Activated B cell treated with CpG ODN at 0.5 μM for 24 hours (primary cell): ENCODE data around the gene ACCS. TPM values are rescaled to one million over a fixed set of nuclear protein-coding genes. Genes with fewer than 3 reads are reported as not detected.

Experiments
- ATAC-seq: fragments of 200-7000 bp; cut with Tn5 transposase; one replicate; pipeline ENCODE4 v1.10.0; 2021; ENCODE audit warnings: low read depth, mild to moderate bottlenecking, moderate library complexity
- CTCF ChIA-PET: fragments of 350-600 bp; sonication (Branson Sonifier 250); formaldehyde crosslinking; loops from one replicate; lab custom pipeline; 2021; ENCODE audit warnings: antibody characterized with exemption; lab: Charles Lee
- POLR2A ChIA-PET: fragments of 350-600 bp; sonication (Branson Sonifier 250); formaldehyde crosslinking; loops from one replicate; lab custom pipeline; 2021; ENCODE audit warnings: antibody characterized with exemption; lab: Charles Lee
- DNase-seq: peaks from one replicate; pipeline ENCODE4 v3.0.0; 2022
- H3K27ac Mint-ChIP-seq: one replicate; pipeline ENCODE4 v1.8.0; 2020; ENCODE audit warnings: mixed read lengths
- H3K27me3 Mint-ChIP-seq: one replicate; pipeline ENCODE4 v1.8.0; 2021; ENCODE audit warnings: mixed read lengths
- H3K36me3 Mint-ChIP-seq: one replicate; pipeline ENCODE4 v1.8.0; 2021; ENCODE audit warnings: low read depth, mixed read lengths
- H3K4me1 Mint-ChIP-seq: one replicate; pipeline ENCODE4 v1.8.0; 2021; ENCODE audit warnings: mixed read lengths
- H3K4me3 Mint-ChIP-seq: one replicate; pipeline ENCODE4 v1.8.0; 2020; ENCODE audit warnings: mild to moderate bottlenecking, mixed read lengths
- H3K9me3 Mint-ChIP-seq: one replicate; pipeline ENCODE4 v1.8.0; 2020; ENCODE audit warnings: mixed read lengths
- intact Hi-C: fragments of 100-400 bp; cut with micrococcal nuclease; formaldehyde crosslinking; loops from one replicate; pipeline ENCODE4 v1.15.1; 2024
- total RNA-seq: library from RNA; stranded (reverse); gene quantifications from 2 replicates; pipeline ENCODE4 v1.2.3, GENCODE V29; 2022
- TF ChIP-seq, protein P1 (sequence below): fragments of 200-600 bp; IDR thresholded peaks from one replicate; pipeline ENCODE4 v1.8.0; 2022; ENCODE audit warnings: antibody characterized with exemption, mild to moderate bottlenecking

ACCS gene
- total RNA-seq, 1 donor from 2014 or later, result 27.0 TPM

GRCh38 chr11:44051171-44051570, 14.9 kb upstream of the ACCS start:
- no peak overlapping the region for H3K4me3 Mint-ChIP-seq
- no peaks in the 10 kb centered on the region for H3K4me1 Mint-ChIP-seq
- TF ChIP-seq, protein P1, sequence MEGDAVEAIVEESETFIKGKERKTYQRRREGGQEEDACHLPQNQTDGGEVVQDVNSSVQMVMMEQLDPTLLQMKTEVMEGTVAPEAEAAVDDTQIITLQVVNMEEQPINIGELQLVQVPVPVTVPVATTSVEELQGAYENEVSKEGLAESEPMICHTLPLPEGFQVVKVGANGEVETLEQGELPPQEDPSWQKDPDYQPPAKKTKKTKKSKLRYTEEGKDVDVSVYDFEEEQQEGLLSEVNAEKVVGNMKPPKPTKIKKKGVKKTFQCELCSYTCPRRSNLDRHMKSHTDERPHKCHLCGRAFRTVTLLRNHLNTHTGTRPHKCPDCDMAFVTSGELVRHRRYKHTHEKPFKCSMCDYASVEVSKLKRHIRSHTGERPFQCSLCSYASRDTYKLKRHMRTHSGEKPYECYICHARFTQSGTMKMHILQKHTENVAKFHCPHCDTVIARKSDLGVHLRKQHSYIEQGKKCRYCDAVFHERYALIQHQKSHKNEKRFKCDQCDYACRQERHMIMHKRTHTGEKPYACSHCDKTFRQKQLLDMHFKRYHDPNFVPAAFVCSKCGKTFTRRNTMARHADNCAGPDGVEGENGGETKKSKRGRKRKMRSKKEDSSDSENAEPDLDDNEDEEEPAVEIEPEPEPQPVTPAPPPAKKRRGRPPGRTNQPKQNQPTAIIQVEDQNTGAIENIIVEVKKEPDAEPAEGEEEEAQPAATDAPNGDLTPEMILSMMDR, result no peak
- CTCF ChIA-PET, result no interaction called here
- no peaks in the 10 kb centered on the region for H3K36me3 Mint-ChIP-seq
- intact Hi-C loops, result no loop called here
- H3K27ac Mint-ChIP-seq, result no peak overlapping the region
- DNase-seq, result no peak
- POLR2A ChIA-PET, result no interaction called here
- no peak for ATAC-seq
- H3K9me3 Mint-ChIP-seq, result no peaks in the 10 kb centered on the region
- H3K27me3 Mint-ChIP-seq, result peaks cover 8% of the 10 kb centered on the region

DNA sequence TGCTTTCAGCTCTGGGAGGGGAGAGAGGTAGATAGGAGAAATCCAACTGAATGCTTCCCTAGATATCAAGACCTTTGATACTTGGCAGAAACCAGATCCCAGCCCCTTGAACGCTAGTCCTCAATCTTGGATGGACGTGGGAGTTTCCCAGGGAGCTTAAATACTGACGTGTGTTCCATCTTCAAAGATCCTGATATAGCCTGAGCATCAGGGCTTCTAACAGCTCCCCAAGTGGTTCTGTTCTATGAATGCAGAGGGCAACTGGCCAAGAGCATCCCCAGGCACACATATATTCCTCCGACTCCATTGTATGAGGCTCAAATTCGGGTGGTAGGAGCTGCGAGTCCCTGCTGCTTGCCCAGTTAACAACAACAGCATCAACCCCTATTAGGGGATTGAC, 8.7 kb upstream of the ACCS start:
- Mint-ChIP-seq H3K9me3 (no peaks in the 10 kb centered on the region), H3K36me3 (no peaks in the 10 kb centered on the region), H3K4me3 (no peak overlapping the region), H3K27ac (no peak overlapping the region), H3K4me1 (no peaks in the 10 kb centered on the region), H3K27me3 (no peaks in the 10 kb centered on the region)
- DNase-seq (no peak), ATAC-seq (no peak)
- ChIA-PET POLR2A (no interaction called here), CTCF (no interaction called here)
- TF ChIP-seq, protein P1, result no peak
- intact Hi-C loops, result no loop called here

DNA sequence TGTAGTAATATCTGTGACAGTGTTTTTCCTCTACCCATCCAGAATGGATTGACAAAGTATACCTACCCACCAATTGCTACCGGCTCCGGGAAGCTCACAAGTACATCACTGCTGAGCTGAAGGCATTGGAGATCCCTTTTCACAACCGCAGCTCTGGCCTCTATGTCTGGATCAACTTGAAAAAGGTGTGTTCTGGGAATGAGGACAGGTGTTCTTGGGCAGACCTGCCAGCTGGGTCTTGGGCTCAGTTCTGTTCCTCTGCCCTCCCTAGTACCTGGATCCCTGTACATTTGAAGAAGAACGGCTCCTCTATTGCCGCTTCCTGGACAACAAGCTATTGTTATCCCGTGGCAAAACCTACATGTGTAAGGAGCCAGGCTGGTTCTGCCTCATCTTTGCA, 7.8 kb upstream of the ACCS start:
- ChIA-PET POLR2A (no interaction called here), CTCF (no interaction called here)
- Mint-ChIP-seq H3K36me3 (no peaks in the 10 kb centered on the region), H3K27me3 (no peaks in the 10 kb centered on the region), H3K4me3 (no peak overlapping the region), H3K4me1 (no peaks in the 10 kb centered on the region), H3K27ac (no peak overlapping the region), H3K9me3 (no peaks in the 10 kb centered on the region)
- ATAC-seq, result no peak
- TF ChIP-seq, protein P1, result no peak
- intact Hi-C loops, result no loop called here
- no peak for DNase-seq

GRCh38 chr11:44065161-44065661, 859 bp upstream of the ACCS start:
- H3K36me3 Mint-ChIP-seq, result peaks cover 5% of the 10 kb centered on the region
- no peak for ATAC-seq
- peaks cover 19% of the 10 kb centered on the region for H3K4me1 Mint-ChIP-seq
- H3K27me3 Mint-ChIP-seq, result no peaks in the 10 kb centered on the region
- H3K4me3 Mint-ChIP-seq, result peak overlapping the region; percentile 92
- intact Hi-C loops, result loop anchor here (5.0 to 10.0 kb wide), 2 partner anchors 708 to 750 kb away; partner anchors contain the start of genes API5 and TTC17
- CTCF ChIA-PET, result no interaction called here
- POLR2A ChIA-PET, result interaction anchor here (0.6 to 1.0 kb wide), 3 partner anchors 14 to 1082 kb away, joined by 3 to 5 read pairs (median 4); no protein-coding TSS in a partner anchor
- DNase-seq, result no peak
- H3K27ac Mint-ChIP-seq, result peak overlapping the region; percentile 87
- no peaks in the 10 kb centered on the region for H3K9me3 Mint-ChIP-seq
- TF ChIP-seq, protein P1, result no peak

DNA sequence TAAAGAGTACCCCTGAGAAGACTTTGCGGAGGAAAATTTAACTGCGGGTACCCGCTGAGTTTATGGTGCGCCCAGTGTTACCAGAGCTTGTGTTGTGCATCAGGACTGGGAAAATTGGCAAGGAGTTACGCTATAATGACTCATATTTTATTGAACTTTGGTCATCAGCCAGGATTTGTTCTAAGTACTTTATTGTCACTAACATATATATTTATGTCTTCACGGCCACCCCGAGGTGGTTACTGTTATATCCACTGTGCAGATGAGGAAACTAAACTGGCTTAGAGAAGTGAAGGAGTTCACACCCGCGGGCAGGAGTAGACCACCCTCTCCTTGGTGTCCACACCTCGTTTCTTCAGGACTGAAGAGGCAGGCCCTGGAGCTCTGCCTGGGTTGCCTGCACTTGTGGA, 667 bp downstream of the ACCS start:
- H3K27ac Mint-ChIP-seq, result peak overlapping the region; percentile 87
- H3K36me3 Mint-ChIP-seq, result peaks cover 14% of the 10 kb centered on the region
- H3K4me3 Mint-ChIP-seq, result peak overlapping the region; percentile 92
- H3K27me3 Mint-ChIP-seq, result no peaks in the 10 kb centered on the region
- H3K9me3 Mint-ChIP-seq, result no peaks in the 10 kb centered on the region
- DNase-seq (no peak), ATAC-seq (no peak)
- TF ChIP-seq, protein P1, result no peak
- POLR2A ChIA-PET, result interaction anchor here (1.0 kb wide), 1 partner anchor 186 kb away, joined by 3 read pairs; the partner anchor contains the start of gene ALKBH3
- CTCF ChIA-PET, result interaction anchor here (0.7 to 1.4 kb wide), 3 partner anchors 27 to 31 kb away, joined by 3 read pairs; partner anchors contain the start of gene EXT2
- peaks cover 19% of the 10 kb centered on the region for H3K4me1 Mint-ChIP-seq
- intact Hi-C loops, result loop anchor here (1.0 to 10.0 kb wide), 5 partner anchors 29 to 752 kb away; partner anchors contain the start of genes ALKBH3, API5, EXT2 and HSD17B12
